Islet of Langerhans (tissue), 1 donor: Measurements from ENCODE around the gene KIF6.
"Not testable (repeated sequence)": the region's sequence is repeated elsewhere in the genome, so short reads cannot be mapped to it uniquely, and the experiment has no call there.

Experiments used
- FAIRE-seq: peaks from one replicate; lab custom pipeline; 2011; peaks lifted over from hg19 to GRCh38; lab: Jason Lieb, UNC

KIF6 gene

GRCh38 chr6:39312912-39313525 is 412.2 kb downstream of the KIF6 start:
- FAIRE-seq: no peak

GRCh38 chr6:39310542-39310941 is 414.7 kb downstream of the KIF6 start:
- no peak for FAIRE-seq

GRCh38 chr6:39309942-39310531 is 415.2 kb downstream of the KIF6 start:
- no peak for FAIRE-seq

- FAIRE-seq: no peak
Observed at GRCh38 chr6:39307462-39307861, 417.7 kb downstream of the KIF6 start.

- no peak for FAIRE-seq
Observed at GRCh38 chr6:39304951-39305350, 420.3 kb downstream of the KIF6 start.

- no peak for FAIRE-seq
Observed at GRCh38 chr6:39303425-39304153, 421.6 kb downstream of the KIF6 start.

GRCh38 chr6:39302669-39303424 is 422.4 kb downstream of the KIF6 start:
- FAIRE-seq: no peak

- no peak for FAIRE-seq
Observed at GRCh38 chr6:39302011-39302410, 423.2 kb downstream of the KIF6 start.

- FAIRE-seq: no peak
Observed at GRCh38 chr6:39301606-39302005, 423.6 kb downstream of the KIF6 start.

GRCh38 chr6:39300739-39301138 is 424.5 kb downstream of the KIF6 start:
- no peak for FAIRE-seq

GRCh38 chr6:39298061-39298460 is 427.1 kb downstream of the KIF6 start:
- no peak for FAIRE-seq

- FAIRE-seq: no peak
Observed at GRCh38 chr6:39296745-39297640, 428.2 kb downstream of the KIF6 start.

GRCh38 chr6:39295611-39296011 is 429.6 kb downstream of the KIF6 start:
- FAIRE-seq: no peak

- FAIRE-seq: no peak
Observed at GRCh38 chr6:39294899-39295298, 430.3 kb downstream of the KIF6 start.

- FAIRE-seq: no peak
Observed at GRCh38 chr6:39294133-39294532, 431.1 kb downstream of the KIF6 start.

GRCh38 chr6:39292637-39293036 is 432.6 kb downstream of the KIF6 start:
- FAIRE-seq: no peak

- FAIRE-seq: no peak
Observed at GRCh38 chr6:39289490-39289889, 435.7 kb downstream of the KIF6 start.

GRCh38 chr6:39287601-39288000 is 437.6 kb downstream of the KIF6 start:
- no peak for FAIRE-seq

- not testable (repeated sequence) for FAIRE-seq
Observed at GRCh38 chr6:39286596-39286995, 438.6 kb downstream of the KIF6 start.

- no peak for FAIRE-seq
Observed at GRCh38 chr6:39282774-39283173, 442.4 kb downstream of the KIF6 start.

- no peak for FAIRE-seq
Observed at GRCh38 chr6:39281312-39281980, 443.8 kb downstream of the KIF6 start.
